Activated CD4-positive, alpha-beta T cell treated with anti-CD3 and anti-CD28 coated beads, Interleukin-2, amount 50 U/mL, for 1 hour (primary cell): ENCODE measurements around the gene DTNA.
"Not testable (repeated sequence)": the region's sequence is repeated elsewhere in the genome, so short reads cannot be mapped to it uniquely, and the experiment has no call there.

Source experiments
- DNase-seq: peaks from one replicate; pipeline ENCODE4 v3.0.0-alpha.2; 2020

The DTNA gene

DNA sequence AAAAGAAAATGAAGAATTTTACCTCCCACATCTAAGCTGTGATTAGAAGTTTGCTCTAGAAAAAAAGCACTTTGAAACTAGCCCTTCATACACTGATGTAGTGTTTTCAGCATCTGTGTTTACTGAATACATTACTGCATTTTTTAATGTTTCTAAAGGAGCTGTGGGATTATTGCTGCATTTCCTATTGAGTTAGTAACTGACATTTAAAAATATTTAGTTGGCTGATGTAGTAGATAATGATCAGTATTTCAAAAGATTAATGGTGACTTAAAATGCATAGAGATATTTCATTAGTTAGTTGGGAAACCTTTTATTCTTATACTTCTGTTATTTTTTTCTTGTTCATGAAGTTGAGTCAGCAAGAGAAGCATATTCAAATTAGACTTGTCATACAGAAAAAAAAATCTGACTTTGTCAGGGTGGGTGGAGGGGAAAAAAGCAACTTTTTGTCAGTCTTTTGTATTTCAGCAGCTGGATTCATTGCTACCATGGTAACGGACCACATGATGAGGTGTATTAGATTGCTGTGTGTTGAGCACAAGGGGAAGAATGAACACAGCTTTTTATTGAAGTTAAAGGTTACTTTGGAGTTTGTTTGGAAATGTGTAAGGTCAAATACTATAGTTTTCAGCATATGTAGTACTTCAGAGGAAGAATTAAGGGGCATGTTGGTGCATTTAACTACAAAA lies at the start of gene DTNA:
TSS of gene DTNA (plus strand) at position 549 of the 692 bp plus-strand sequence. CDS start 45,679 bp downstream, outside the sequence.
- DNase-seq = no peak

DNA sequence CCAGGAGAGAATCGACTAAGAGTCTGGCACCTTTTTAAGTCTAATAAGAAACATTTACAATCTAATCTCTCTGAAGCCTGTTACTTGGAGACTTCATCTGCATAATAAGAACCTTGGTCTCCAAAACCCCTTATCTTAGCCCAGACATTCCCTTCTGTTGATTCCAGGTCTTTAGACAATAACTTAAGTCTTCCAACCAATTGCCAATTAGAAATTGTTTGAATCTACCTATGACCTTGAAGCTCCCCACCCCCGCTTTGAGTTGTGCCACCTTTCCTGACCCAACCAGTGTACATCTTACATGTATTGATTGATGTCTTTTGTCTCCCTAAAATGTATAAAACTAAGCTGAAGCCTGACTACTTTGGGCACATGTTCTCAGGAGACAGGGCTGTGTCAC lies 49.5 kb upstream of the DTNA start:
- no peak for DNase-seq

DNA sequence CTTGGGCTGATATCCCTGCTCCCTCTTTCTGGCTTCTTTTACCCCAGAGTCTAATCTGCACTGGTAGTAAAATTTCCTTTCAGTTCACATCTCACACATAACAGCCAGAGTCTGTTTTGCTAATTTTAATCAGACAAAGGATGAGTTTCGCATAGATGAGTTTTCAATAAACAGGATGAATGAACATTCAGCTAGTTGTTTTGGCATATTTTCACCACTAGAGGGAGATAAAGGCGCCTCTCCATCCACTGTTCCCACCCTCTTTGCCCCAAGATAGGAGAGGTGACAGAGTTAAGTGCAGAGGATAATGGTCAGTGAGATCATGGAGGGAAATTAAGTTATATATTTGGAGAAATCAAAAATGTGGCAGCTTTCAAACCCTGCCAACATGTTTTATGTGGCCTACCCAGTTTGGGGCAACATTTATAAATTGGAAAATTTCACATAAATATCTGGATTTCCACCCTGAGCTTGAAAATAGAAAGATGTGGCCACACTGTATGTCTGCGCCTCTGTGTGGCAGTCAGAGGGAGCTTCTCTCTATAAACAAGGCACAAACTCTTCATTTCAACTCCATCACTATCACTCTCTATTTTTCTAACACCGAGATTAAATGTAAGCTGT lies 48.5 kb upstream of the DTNA start:
- DNase-seq = no peak

DNA sequence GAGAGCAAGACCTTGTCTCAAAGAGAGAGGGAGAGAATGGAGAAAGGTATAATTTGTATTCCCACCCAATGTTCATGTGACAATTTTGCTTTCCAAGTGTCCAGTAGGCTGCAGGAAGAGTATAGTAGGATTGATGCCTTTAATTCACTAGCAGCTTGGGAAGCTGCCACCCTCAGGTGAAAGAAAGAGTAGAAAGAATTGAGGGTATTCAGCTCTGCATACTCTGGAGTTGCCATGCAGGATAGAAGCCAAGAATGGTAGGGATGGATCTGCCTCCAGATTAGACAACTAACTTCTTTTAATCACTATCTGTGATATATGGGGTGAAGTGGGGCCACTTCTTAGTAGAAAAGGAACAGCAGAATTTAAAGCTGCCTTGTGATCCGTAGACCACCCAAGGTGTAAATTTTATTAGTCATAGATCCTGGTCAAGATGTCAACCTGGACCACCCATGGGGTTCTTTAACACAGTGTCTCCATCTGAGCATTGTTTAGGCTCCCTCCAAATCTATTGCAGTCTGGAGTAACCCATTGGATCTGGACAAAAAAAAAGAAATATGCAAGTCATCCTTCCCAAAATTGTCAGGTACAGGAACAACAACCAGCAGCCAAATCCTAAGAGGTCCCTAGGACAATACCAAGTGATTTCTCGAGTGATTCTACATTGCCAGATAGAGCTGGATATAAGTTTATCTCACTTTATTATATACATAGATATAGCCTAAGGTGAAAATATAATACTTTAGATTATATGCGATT lies 33.1 kb upstream of the DTNA start:
- DNase-seq = no peak

DNA sequence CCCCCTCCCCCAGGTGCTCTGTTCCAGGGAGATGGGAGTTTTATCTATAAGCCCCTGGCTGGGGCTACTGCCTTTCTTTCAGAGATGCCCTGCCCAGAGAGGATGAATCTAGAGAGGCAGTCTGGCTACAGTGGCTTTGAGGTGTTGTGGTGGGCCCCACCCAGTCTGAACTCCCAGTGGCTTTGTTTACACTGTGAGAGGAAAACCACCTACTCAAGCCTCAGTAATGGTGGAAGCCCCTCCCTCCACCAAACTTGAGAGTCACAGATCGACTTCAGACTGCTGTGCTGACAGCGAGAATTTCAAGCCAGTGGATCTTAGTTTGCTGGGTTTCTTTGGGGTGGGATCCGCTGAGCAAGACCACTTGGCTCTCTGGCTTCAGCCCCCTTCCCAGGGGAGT lies 20.3 kb upstream of the DTNA start:
- DNase-seq = not testable (repeated sequence)

DNA sequence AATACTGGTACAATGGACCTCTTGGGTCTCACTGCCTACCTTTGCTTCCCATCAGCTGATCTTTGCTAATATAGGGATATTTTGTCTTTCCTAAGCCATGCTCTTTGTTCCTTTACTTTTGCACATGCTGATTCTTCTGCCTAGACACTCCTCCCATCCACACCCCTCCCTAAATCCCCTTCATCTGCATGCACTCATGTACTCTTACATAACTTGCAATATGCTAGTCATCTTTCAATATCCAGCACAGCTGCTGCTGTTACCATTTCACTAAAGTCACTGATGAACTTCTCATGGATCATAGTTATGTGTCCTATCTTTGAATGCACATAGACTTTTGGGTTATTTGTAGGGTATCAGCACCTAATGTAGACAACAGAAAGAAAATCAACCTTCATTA lies 18.5 kb upstream of the DTNA start:
- no peak for DNase-seq

DNA sequence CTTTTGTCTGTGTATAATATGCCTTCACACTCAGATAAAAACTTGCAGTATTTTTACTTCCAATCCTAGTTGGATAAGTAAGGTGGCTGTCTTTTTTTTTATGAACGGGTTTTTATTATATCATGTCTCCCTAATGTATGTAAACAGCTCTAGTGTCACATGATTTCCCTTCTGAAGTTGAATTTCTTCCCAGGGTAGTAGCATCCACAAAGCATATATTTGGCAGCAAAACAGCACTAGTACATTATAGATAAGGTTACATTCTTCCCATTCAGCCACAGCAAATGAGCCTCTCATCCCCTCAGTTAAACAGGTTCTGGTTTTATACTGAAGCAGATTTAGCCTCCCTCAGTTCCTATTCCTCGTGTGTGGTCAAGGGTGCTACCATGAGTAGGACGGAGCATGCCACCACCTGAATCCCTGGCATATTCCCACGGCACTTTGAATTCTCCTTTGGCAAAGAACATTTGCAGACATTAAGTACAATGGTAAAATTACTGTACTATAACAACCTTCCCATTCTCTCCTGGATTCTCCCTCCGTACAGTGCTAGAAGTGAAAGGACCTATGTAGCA lies 15.4 kb upstream of the DTNA start:
- no peak for DNase-seq

DNA sequence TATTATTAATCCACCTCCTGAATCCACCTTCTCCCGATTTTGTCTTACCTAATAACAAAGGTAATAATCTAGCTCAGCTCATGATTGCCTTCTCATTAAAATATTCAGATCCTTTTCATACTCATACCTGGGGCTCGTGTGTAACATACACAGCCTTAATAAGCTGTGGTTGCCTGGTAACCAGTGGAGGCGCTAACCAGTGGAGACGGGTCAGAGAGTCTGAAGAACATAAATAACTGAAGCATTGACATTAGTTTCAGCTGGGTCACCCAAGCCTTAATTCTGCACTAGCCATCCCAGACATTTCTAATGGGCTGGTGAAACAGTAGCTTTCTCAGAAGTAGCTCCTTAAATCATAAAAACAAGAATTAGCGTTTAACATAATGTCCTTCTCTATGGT lies 14.8 kb upstream of the DTNA start:
- no peak for DNase-seq

DNA sequence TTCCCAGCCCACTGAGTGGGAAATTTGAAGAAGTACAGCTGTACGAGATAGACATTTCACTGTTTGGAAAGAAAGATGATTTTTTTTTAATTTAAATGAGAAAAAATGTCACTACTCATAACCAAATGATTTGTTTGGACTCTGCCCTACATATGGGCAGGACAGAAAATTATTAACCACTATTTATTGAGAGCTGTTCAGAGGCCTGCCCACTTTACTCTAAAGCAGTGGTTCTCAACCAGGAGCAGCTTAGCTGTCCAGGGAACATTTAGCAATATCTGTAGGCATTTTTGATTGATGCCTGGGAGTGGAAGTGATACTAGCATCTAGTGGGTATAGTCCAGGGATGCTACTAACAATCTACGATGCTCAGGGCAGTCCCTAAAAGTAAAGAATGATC lies 13.4 kb upstream of the DTNA start:
- DNase-seq = no peak

DNA sequence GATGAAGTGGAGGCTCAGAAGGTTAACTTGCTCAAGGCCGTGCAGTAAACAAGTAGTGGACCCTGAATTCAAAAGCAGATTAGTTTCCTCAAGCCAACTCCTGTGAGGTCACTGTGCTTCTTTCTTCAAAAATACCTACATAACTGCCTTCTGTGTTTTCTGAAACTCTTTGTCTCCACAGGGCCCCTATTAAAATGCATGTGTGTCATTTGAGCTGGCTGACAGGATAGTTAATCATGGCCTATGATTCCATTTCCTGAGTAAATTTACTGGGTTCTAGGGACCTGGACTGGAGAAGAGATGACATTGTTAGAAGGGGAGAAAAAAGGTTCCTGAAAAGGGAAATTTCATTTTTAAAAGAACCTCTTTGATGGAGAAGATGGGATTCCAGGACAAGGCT lies 12.9 kb upstream of the DTNA start:
- DNase-seq = no peak

DNA sequence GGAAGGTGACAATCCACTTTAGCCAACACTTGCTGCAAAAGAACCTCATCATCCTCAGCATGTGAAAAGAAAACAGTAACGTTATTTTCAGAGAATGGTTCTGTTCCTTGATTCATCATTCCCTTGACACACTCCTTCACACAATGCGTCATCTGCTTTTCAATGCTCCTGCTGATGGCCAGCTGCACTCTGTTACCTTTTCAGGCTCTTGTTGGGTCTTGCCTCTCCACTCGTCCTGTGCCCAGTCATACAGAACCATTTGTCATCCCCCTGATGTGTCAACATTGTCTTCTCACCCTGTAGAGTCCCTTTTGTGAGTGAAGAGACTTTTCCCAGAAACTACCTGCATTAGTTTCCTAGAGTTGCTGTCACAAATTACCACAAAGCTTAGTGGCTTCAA lies 12.2 kb upstream of the DTNA start:
- DNase-seq = no peak

DNA sequence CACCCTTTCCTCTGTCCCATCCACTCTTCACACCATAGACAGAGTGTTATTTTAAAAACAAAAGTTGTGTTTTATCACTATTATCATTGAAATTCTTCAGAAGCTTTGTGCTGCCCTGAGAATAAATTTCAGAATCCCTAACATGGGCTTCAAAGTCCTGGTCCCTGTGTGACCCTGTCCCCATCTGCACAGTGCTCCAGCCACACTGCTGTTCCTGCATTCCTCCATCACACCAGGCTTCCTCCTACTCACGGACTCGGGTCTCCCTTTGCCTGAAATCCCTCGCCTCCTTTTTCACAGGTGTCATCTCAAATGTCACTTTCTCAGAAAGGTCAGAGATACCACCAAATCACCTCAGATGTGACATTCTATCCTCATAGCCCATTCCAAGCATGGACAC lies 8.2 kb upstream of the DTNA start:
- DNase-seq = no peak

DNA sequence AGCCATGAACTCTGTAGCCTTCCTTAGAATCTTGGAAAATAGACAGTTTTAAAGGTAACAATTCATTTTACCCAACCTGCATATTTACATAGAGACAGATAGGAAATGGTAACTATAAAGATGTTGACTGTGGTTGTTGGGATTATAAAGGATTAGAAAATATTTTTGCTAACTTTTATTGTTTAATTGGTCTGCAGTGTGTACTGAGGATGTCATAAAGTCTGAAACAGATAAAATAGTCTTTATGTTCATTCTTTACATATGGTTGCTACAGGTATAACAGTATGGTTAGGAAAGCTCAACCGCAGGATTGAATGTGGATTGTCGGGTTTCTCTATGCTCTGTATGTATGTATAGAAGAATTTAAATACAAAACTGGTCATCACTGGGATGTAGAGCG lies 7.3 kb upstream of the DTNA start:
- no peak for DNase-seq

DNA sequence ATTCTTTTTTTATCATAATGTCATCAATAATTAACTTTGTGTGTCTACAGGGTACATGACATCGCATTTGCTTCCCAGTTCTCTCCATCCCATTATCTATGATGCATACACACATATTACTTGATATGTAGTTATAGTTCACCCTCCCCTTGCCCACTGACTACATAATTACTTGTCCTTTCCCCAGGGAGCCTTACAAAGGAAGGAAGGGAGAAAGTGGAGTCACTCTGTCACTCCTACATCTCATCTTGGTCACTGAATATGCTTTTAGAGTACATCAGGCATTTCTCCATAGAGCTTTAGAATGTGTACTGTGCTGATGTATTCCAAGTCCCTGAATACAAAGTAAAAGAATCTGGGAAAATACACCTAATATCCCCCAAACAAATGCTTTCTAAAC lies 6.0 kb upstream of the DTNA start:
- no peak for DNase-seq

DNA sequence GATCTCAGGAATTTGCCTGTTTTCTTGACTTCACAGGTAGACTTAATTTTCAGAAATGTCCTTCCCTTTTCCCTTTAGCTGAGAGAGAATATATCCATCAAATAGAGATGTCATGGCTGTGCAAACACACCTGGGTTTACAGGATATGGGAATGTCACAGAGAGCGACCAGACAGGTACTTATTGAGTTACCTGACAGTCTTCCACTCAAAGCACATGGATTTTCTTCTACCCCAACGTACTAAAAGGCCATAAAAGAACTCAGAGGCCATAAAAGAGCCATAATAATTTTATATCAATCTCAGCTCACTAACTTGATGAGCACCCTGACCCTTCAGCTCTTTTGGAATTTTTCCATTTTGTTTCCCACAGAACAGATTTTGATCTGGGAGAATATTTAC lies 5.3 kb upstream of the DTNA start:
- DNase-seq = no peak

DNA sequence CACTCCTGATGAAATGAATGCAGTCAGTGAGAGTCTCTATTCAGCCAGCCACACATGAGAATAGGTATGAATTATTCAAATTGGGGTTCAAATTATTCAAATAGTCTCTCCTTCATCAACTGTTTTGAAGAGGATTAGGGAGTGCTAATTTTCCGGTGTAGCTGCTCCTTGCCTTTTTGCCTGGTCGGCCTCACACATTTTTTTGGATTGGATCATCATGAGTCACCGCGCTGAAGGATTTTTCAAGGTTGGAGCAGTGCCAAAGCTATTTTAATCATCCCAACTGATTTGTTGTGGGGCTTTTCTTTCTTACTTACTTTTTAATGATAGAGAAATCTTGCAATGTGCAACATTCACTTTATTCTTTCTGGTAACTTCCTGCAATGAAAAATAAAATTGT lies 2.4 kb upstream of the DTNA start:
- no peak for DNase-seq

DNA sequence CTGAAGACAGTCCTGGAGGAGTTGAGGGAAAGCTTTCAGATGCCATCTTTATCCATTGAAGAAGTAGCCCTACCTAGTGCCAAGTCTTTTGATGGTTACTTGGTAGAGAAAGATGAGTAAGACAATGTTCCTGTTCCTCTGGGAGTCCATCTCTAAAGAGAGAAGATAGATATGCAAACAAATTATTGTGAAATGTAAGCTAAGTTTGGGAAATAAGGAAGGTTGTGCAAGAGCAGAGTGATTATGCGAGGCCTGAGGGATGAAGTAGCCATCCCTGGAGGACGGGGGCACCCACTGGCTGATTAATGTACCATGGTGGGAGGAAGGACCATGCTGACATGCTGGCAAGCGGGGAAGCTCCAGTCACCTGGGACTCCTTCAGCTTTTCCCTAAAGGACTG lies 994 bp upstream of the DTNA start:
- no peak for DNase-seq

DNA sequence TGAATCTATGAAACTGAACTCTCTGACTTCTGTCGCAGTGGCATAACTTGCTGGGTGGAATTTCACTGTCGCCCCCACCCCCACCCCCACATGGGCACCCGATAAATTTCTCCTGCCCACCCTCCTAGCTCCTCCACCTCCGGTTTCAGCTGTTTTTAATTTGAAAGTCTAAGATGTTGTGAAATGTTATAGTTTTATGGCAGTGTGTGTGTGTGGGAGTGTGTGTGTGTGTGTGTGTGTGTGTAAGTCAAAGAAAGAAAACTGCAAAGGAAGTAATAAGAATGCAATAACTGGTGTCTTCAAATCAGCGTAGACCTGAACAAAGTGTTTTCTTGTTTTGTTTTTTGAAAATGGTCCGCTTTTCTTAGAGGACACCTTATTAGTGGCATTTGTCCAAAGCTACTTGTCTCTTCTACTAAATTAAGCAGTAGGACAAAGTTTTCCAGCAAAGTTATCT lies 388 bp downstream of the DTNA start:
- no peak for DNase-seq

DNA sequence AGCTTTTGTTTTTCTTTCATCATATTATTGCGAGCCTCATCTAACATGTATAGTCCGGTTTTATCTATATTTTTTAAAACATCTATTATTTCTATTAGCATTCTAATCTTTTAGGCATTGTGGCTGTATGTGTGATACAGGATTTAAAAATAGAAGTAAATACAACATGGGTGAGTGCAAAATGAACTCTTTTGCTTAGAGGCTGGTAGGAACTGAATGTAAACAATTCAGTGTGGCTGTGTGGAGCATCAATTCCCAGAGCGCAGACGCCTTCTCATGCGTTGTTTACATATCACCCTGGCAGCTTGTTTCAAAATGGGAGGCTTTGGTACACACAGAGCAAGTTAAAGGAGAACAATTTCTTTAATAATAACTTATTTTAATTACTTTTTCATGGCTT lies 836 bp downstream of the DTNA start:
- DNase-seq = no peak

DNA sequence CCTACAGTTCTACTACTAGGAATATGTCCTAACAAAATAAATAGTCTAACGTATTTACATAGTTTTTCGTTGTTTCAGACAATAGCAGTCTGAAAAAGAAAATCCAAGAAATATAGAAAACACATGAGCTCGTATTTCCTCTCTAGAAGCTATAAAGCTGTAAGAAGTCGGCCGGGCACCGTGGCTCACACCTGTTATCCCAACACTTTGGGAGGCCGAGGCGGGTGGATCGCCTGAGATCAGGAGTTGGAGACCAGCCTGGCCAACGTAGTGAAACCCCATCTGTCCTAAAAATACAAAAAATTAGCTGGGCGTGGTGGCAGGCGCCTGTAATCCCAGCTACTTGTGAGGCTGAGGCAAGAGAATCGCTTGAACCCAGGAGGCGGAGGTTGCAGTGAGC lies 6.0 kb downstream of the DTNA start:
- not testable (repeated sequence) for DNase-seq

DNA sequence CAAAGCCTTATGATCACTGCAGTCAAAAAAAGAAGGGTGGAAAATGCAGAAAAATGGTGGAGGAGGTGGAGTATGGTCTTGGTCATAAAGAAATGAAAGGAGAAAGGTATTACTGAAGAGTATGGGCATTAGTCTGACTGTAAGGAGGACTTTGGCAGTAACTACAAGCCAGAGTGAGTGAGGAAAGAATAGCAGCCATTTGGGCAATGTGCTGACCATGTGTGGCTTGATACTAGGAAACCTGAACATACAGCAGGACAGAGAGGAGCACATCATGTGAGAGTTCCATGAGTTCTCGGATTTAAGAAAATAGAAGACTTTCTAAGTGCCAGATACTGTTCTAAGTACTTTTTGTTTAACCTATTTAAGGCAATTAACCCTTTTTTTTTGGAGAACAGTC lies 8.5 kb downstream of the DTNA start:
- no peak for DNase-seq

DNA sequence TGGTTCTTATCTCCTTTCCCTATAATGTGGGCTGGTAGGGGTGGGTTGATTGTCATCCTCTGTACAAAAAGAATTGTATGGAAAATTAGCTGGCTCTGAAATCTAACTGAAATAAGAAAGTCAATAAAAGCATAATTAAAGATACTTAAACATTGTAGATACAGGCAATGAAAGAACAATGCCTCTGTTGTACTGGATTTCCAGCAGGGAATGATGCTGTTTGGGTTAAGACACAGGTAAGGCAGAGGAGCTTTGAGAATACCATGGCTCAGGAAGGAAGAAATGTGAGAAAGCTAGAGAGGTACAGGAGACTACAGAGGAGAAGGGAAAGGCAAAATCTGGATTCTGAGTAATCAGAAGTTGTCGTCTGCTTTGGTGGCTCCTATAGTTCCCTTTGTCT lies 10.1 kb downstream of the DTNA start:
- DNase-seq = no peak

DNA sequence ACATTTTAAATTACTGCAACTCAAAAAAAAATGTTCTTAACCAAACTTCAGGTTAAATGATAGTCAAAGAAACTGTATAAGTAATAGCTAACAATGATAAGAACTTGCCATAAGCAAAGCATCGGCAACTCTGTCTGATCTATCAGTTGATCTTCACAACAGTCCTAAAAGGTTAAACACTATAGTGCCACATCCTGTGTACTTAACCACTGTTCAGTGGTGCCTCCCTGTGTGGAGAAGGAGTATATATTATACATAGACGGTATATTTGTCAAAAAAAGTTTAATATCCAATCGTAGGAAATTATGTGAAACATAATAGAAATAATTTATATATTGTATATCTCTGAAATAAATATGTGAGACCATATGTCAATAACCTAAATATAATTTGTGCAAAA lies 13.0 kb downstream of the DTNA start:
- no peak for DNase-seq

DNA sequence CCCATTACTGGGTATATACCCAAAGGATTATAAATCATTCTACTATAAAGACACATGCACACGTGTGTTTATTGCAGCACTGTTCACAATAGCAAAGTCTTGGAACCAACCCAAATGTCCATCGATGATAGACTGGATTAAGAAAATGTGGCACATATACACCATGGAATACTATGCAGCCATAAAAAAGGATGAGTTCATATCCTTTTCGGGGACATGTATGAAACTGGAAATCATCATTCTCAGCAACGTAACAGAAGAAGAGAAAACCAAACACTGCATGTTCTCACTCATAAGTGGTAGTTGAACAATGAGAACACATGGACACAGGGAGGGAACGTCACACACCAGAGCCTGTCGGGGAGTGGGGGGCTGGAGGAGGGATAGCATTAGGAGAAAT lies 15.6 kb downstream of the DTNA start:
- not testable (repeated sequence) for DNase-seq
